ENCODE results near the gene WDPCP. TPM values are rescaled to one million over a fixed set of nuclear protein-coding genes. Genes with fewer than 3 reads are reported as not detected.

Gene WDPCP
- total RNA-seq, 3 donors from 2014 or later, result 5.3 to 15.4 (median 7.5) TPM

DNA sequence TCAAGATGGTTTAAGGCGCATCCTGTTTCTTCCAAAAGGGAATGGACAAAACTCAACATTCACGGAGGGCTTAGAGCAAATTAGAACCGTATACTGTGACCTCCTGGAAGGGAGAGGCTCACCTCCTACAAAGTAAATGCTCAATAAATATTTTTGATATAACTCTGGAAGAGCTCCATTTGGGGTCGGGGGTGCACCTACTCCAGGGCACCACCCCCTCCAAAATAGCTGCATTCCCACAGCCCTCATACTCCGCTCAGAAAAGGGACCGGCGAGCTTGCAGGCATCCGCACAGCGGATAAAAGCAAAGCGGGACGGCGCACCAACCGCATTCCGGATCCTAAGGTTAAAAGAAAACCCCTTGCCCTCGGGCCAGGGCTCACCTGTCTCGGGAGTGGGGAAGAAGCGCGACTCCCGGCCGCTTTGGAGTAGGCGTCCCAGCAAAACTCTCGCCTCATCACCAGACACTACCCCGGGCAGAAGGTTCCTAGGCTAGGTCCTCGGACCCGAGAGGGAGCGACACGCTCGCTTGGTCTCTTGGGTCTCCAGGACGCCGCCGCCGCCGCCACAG, 378 bp downstream of the WDPCP start:
- DNase-seq, result no peak
- intact Hi-C loops (cut with DNase I, micrococcal nuclease), result no loop called here
- TF ChIP-seq, protein P1, sequence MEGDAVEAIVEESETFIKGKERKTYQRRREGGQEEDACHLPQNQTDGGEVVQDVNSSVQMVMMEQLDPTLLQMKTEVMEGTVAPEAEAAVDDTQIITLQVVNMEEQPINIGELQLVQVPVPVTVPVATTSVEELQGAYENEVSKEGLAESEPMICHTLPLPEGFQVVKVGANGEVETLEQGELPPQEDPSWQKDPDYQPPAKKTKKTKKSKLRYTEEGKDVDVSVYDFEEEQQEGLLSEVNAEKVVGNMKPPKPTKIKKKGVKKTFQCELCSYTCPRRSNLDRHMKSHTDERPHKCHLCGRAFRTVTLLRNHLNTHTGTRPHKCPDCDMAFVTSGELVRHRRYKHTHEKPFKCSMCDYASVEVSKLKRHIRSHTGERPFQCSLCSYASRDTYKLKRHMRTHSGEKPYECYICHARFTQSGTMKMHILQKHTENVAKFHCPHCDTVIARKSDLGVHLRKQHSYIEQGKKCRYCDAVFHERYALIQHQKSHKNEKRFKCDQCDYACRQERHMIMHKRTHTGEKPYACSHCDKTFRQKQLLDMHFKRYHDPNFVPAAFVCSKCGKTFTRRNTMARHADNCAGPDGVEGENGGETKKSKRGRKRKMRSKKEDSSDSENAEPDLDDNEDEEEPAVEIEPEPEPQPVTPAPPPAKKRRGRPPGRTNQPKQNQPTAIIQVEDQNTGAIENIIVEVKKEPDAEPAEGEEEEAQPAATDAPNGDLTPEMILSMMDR (IDR thresholded peaks at IDR 0.05), result no peak
- ATAC-seq, result no peak
- peaks cover 5% of the 10 kb centered on the region for H3K4me1 ChIP-seq (ENCODE audit: low read depth)
- peak overlapping the region; percentile 47 for H3K4me3 ChIP-seq
- no peaks in the 10 kb centered on the region for H3K9me3 ChIP-seq
- H3K36me3 ChIP-seq (ENCODE audit: low read depth), result peaks cover 3% of the 10 kb centered on the region

DNA sequence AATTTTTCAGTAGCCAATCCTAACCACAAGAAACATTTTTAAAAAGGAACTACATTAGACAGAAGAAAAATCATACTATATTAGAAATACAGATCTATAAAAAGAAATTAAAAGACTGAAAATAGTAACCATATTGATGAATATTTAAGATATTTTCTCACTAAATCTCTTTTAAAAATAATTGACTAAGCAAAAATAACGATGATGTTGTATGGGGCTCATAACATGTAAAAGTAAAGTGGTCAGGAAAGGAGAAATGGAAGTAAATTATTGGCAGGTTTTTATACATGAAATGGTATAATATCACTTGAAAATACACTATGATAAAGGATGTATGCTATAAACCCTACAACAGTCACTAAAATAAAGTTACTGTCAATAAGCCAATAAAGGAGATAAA, 5.4 kb downstream of the WDPCP start:
- Histone ChIP-seq H3K36me3 (ENCODE audit: low read depth) (no peaks in the 10 kb centered on the region), H3K4me1 (ENCODE audit: low read depth) (no peaks in the 10 kb centered on the region), H3K9me3 (no peaks in the 10 kb centered on the region), H3K4me3 (no peak overlapping the region)
- intact Hi-C loops (cut with DNase I, micrococcal nuclease), result no loop called here
- DNase-seq (no peak), ATAC-seq (no peak)
- TF ChIP-seq, protein P1 (IDR thresholded peaks at IDR 0.05), result no peak

DNA sequence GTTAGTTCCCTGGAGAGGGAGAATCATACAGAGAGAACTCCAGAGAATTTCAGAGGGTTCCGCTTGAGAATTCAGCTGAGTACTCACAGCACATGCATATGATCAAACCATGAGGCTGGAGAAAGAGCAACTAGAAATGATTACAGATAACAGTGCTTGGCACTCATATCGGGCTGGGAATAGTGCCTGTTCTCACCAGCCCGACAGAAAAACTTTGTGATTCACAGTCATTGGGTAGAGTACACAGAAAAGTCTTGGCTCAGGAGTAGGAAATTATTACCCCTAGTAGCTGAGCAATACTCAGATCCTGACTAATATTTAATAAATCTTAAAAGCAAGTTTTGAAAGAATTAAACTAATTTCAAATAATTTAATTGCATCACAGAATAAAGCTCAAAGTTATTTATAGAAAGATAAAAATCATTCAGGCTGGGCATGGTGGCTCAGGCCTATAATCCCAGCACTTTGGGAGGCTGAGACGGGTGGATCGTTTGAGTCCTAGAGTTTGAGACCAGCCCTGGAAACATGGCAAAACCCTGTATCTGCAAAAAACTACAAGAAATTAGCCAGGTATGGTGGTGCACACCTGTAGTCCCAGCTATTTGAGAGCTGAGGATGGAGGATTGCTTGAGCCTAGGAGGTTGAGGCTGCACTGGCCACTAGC, 6.8 kb downstream of the WDPCP start:
- DNase-seq (no peak), ATAC-seq (peak; percentile 8)
- Histone ChIP-seq H3K4me3 (no peak overlapping the region), H3K4me1 (ENCODE audit: low read depth) (no peaks in the 10 kb centered on the region), H3K9me3 (no peaks in the 10 kb centered on the region), H3K36me3 (ENCODE audit: low read depth) (no peaks in the 10 kb centered on the region)
- TF ChIP-seq, protein P1 (IDR thresholded peaks at IDR 0.05), result no peak
- intact Hi-C loops (cut with DNase I, micrococcal nuclease), result no loop called here

DNA sequence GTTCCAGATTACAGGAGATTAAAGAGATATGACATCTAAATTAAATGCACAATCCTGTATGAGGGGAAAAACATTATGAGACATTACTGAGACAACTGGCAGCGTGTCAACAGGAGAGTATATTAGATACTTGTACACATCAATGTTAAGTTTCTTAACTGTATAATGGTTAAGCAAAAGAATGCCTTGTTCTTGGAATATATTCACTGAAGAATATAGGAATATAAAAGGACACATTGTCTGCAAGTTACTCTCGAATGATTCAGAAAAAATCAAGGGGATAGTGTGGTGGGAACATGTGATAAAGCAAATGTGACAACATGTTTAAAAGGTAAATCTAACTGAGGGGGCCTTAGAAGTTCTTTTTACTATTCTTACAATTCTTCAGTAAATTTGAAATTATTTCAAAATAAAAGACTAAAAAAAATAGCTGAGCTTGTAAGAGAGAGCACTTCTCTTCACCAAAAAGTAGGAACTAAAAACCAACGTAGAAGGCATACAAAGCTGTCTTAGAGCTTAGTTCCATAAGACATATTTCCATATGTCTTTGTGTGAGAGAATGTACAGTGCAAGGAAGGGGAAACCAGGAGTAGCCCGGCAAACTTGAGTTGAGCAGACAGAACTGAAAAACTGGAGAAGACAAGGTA, 7.5 kb downstream of the WDPCP start:
- TF ChIP-seq, protein P1 (IDR thresholded peaks at IDR 0.05), result no peak
- H3K9me3 ChIP-seq, result no peaks in the 10 kb centered on the region
- H3K36me3 ChIP-seq (ENCODE audit: low read depth), result no peaks in the 10 kb centered on the region
- no peak overlapping the region for H3K4me3 ChIP-seq
- intact Hi-C loops (cut with DNase I, micrococcal nuclease), result no loop called here
- DNase-seq, result no peak
- ATAC-seq, result no peak
- no peaks in the 10 kb centered on the region for H3K4me1 ChIP-seq (ENCODE audit: low read depth)

DNA sequence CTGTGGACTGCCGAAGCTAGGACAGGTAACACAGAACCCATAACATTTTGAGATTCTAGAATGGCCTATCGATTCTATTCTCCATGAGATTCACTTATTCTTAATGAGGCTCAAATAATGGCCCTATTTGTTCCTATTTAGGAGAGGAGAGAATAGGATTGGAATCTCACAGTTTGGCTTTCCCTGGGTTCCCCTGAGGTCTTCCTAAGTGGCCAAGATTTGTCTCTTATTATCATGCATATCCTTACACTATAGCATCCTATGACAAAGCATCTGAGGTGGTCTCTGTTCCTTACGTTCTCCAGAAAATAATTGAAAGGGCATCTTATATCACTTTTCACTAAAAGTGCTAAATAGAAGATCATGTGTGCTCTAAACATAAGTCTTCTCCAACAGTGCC, 9.5 kb downstream of the WDPCP start:
- intact Hi-C loops (cut with DNase I, micrococcal nuclease), result no loop called here
- Histone ChIP-seq H3K9me3 (peaks cover 10% of the 10 kb centered on the region), H3K4me3 (no peak overlapping the region), H3K4me1 (ENCODE audit: low read depth) (no peaks in the 10 kb centered on the region), H3K36me3 (ENCODE audit: low read depth) (no peaks in the 10 kb centered on the region)
- DNase-seq (no peak), ATAC-seq (no peak)
- TF ChIP-seq, protein P1 (IDR thresholded peaks at IDR 0.05), result no peak

Measured in mucosa of descending colon (tissue), 3 donors.